Endothelial cell of umbilical vein (primary cell): ENCODE measurements around the gene NR1I3. TPM values are rescaled to one million over a fixed set of nuclear protein-coding genes. Genes with fewer than 3 reads are reported as not detected.

Source experiments
- BruUV-seq: library from RNA; stranded (reverse); fragments of 400-500 nt; replicated peaks from 2 replicates; lab custom pipeline; 2021; lab: Mats Ljungman, UMichigan
- CTCF ChIA-PET: fragments of 300-600, 350-600 bp; sonication (Branson Sonifier 250); formaldehyde crosslinking; loops from one replicate; lab custom pipeline; 2021; ENCODE audit warnings: antibody characterized with exemption, inconsistent platforms; lab: Charles Lee
- POLR2A ChIA-PET: fragments of 300-600, 350-600 bp; sonication (Branson Sonifier 250); formaldehyde crosslinking; loops from one replicate; lab custom pipeline; 2021; ENCODE audit warnings: antibody characterized with exemption, inconsistent platforms; lab: Charles Lee
- DNase-seq: peaks from one replicate; pipeline ENCODE4 v3.0.0-alpha.2; 2011; ENCODE audit warnings: low read depth, low spot score
- FAIRE-seq: peaks from 2 replicates; lab custom pipeline; 2011; peaks lifted over from hg19 to GRCh38; lab: Jason Lieb, UNC
- H2AFZ ChIP-seq: 2 replicates; pipeline ENCODE4 v1.6.0; 2012; ENCODE audit warnings: low read depth, low read length, control low read depth, inconsistent platforms
- H3K27ac ChIP-seq: 2 replicates; pipeline ENCODE4 v1.5.1; 2011; ENCODE audit warnings: low read depth, mild to moderate bottlenecking, control low read depth, low read length, moderate library complexity; ENCODE audit not compliant: insufficient read depth
- H3K27me3 ChIP-seq, 2 experiments: 2 replicates each; pipeline versions ENCODE4 v1.6.0 to v1.6.1; 2011; ENCODE audit warnings: low read length in 2 of 2, mixed read lengths in 1 of 2; ENCODE audit not compliant: control insufficient read depth in 2 of 2, insufficient read depth in 2 of 2
- H3K36me3 ChIP-seq, 2 experiments: 2 replicates in 1 of 2; 3 replicates in 1 of 2; pipeline ENCODE4 v1.5.1; 2011; ENCODE audit warnings: low read length in 2 of 2, mild to moderate bottlenecking in 1 of 2, moderate library complexity in 1 of 2; ENCODE audit not compliant: control insufficient read depth in 2 of 2, insufficient read depth in 2 of 2; ENCODE audit errors: extremely low read depth in 1 of 2
- H3K4me1 ChIP-seq: 3 replicates; pipeline ENCODE4 v1.5.1; 2011; ENCODE audit warnings: mild to moderate bottlenecking, low read length; ENCODE audit not compliant: control insufficient read depth, insufficient read depth; ENCODE audit errors: extremely low read depth
- H3K4me2 ChIP-seq: 2 replicates; pipeline ENCODE4 v1.6.1; 2011; ENCODE audit warnings: low read length, control low read depth, mixed read lengths; ENCODE audit not compliant: insufficient read depth
- H3K4me3 ChIP-seq, 3 experiments: fragments of 200-600 bp in 1 of 3; sonication (generic), shearing (Covaris generic) in 1 of 3; replicated peaks in 1 of 3; 2 replicates each; pipeline ENCODE4 v1.5.1; 2011 to 2016; ENCODE audit warnings: control low read depth in 3 of 3, low read length in 3 of 3, mild to moderate bottlenecking in 2 of 3, inconsistent platforms in 1 of 3, low read depth in 1 of 3, moderate library complexity in 1 of 3; ENCODE audit not compliant: insufficient read depth in 1 of 3
- H3K79me2 ChIP-seq: 2 replicates; pipeline ENCODE4 v1.6.0; 2012; ENCODE audit warnings: low read length, inconsistent platforms; ENCODE audit not compliant: control insufficient read depth, insufficient read depth
- H3K9ac ChIP-seq: replicated peaks from 2 replicates; pipeline ENCODE3; 2011; ENCODE audit warnings: low read length, control low read depth; ENCODE audit not compliant: insufficient read depth; ENCODE audit errors: extremely low read depth
- H3K9me1 ChIP-seq: replicated peaks from 3 replicates; pipeline ENCODE4 v1.6.0; 2011; ENCODE audit warnings: mild to moderate bottlenecking, low read length; ENCODE audit not compliant: control insufficient read depth, insufficient read depth; ENCODE audit errors: extremely low read depth
- H3K9me3 ChIP-seq: replicated peaks from 2 replicates; pipeline ENCODE4 v1.5.1; 2012; ENCODE audit warnings: low read length, inconsistent platforms; ENCODE audit not compliant: control insufficient read depth, insufficient read depth
- H4K20me1 ChIP-seq: replicated peaks from 2 replicates; pipeline ENCODE3; 2011; ENCODE audit warnings: mild to moderate bottlenecking, low read length; ENCODE audit not compliant: control insufficient read depth, insufficient read depth; ENCODE audit errors: extremely low read depth
- CTCF ChIP-seq, 2 donors: IDR thresholded peaks; 1 replicate in 1 of 2; 2 replicates in 1 of 2; pipeline ENCODE4 v1.5.1; 2011; ENCODE audit warnings: low read length in 2 of 2, mild to moderate bottlenecking in 2 of 2, moderate library complexity in 2 of 2, control low read depth in 1 of 2, inconsistent platforms in 1 of 2, low read depth in 1 of 2; ENCODE audit not compliant: insufficient read depth in 1 of 2; ENCODE audit errors: extremely low read depth in 1 of 2
- EZH2 ChIP-seq: IDR thresholded peaks from 2 replicates; pipeline ENCODE4 v1.6.1; 2012; ENCODE audit warnings: borderline replicate concordance, low read depth, mild to moderate bottlenecking, moderate library complexity, low read length, inconsistent platforms; ENCODE audit not compliant: severe bottlenecking
- FOS ChIP-seq: IDR thresholded peaks from 2 replicates; pipeline ENCODE4 v1.6.1; 2011; ENCODE audit warnings: mild to moderate bottlenecking, low read length, moderate library complexity, borderline replicate concordance; ENCODE audit not compliant: insufficient read depth
- GATA2 ChIP-seq: IDR thresholded peaks from 2 replicates; pipeline ENCODE4 v1.7.0; 2011; ENCODE audit warnings: low read depth, mild to moderate bottlenecking, moderate library complexity, mixed read lengths, low read length; ENCODE audit not compliant: insufficient read length, insufficient read depth
- JUN ChIP-seq: IDR thresholded peaks from 2 replicates; pipeline ENCODE4 v1.6.1; 2011; ENCODE audit warnings: borderline replicate concordance, low read depth; ENCODE audit not compliant: insufficient read length, insufficient read depth
- MAX ChIP-seq: IDR thresholded peaks from 2 replicates; pipeline ENCODE4 v1.6.1; 2011; ENCODE audit not compliant: insufficient read depth, insufficient read length
- MYC ChIP-seq: IDR thresholded peaks from one replicate; pipeline ENCODE4 v1.6.1; 2011; ENCODE audit warnings: mild to moderate bottlenecking, low read depth, low read length
- POLR2A ChIP-seq: IDR thresholded peaks from 2 replicates; pipeline ENCODE4 v1.6.1; 2012; ENCODE audit warnings: low read depth, mild to moderate bottlenecking, control low read depth, low read length
- POLR2AphosphoS5 ChIP-seq: IDR thresholded peaks from 2 replicates; pipeline ENCODE4 v1.6.1; 2012; ENCODE audit warnings: low read depth, mild to moderate bottlenecking, control low read depth, low read length, moderate library complexity; ENCODE audit not compliant: insufficient read depth
- dilution Hi-C: fragments of 300-500 bp; cut with MboI; formaldehyde crosslinking; loops from one replicate; pipeline ENCODE4 v1.15.0; 2019; ENCODE audit warnings: low sequenced_read_pairs; ENCODE audit not compliant: extremely low pct_ligation_motif_present
- intact Hi-C: fragments of 100-400 bp; cut with micrococcal nuclease; formaldehyde crosslinking; loops from one replicate; pipeline ENCODE4 v1.10.0; 2022
- polyA plus RNA-seq, 4 experiments: library from polyadenylated mRNA; depleted of rRNA in 3 of 4; stranded (reverse) in 3 of 4; unstranded in 1 of 4; fragments of >200 nt; gene quantifications; 2 replicates each; pipeline versions ENCODE4 v1.2.1 to v1.2.3, GENCODE V29; 2011 to 2012; ENCODE audit warnings: missing spikeins in 1 of 4
- total RNA-seq: library from RNA; stranded (reverse); gene quantifications from 2 replicates; pipeline ENCODE4 v1.2.3, GENCODE V29; 2021

The NR1I3 gene
- total and polyA plus RNA-seq, 2 donors (not counting 3 experiments of a cell fraction or from before 2014, with no cell fraction given): not detected

GRCh38 chr1:161199506-161200139 lies 38.4 kb downstream of the NR1I3 start:
- DNase-seq: peak; percentile 42
- dilution Hi-C loops: no loop called here

More at GRCh38 chr1:161199506-161200139, 38.4 kb downstream of the NR1I3 start:
- no peaks in the 10 kb centered on the region for H3K9me3 ChIP-seq
- no peaks in the 10 kb centered on the region for H3K9me1 ChIP-seq
- ChIA-PET POLR2A (no interaction called here), CTCF (interaction anchor here (1.7 to 3.2 kb wide), 4 partner anchors 10 to 183 kb away, joined by 14 to 35 read pairs (median 16); partner anchors contain the start of genes PPOX and TOMM40L)
- no peak for FAIRE-seq
- H3K9ac ChIP-seq: peak overlapping the region; percentile 75
- H3K4me1 ChIP-seq: peaks cover 61% of the 10 kb centered on the region
- no peak overlapping the region for H3K4me3 ChIP-seq
- no peaks in the 10 kb centered on the region for H3K27me3 ChIP-seq
- no TSS peak for BruUV-seq
- peaks cover 56% of the 10 kb centered on the region for H3K79me2 ChIP-seq
- TF ChIP-seq POLR2AphosphoS5 (no peak), JUN (no peak), GATA2 (no peak), MYC (no peak), POLR2A (no peak), FOS (no peak), CTCF (IDR thresholded peaks at IDR 0.05; ENCODE audit: extremely low read depth in 1 of 2, insufficient read depth in 1 of 2, low read depth in 1 of 2, low read length in 2 of 2) (no peak), MAX (no peak), EZH2 (no peak)
- peak overlapping the region; percentile 37 for H2AFZ ChIP-seq
- H3K36me3 ChIP-seq: no peaks in the 10 kb centered on the region
- H3K4me2 ChIP-seq: peak overlapping the region; percentile 47
- no peaks in the 10 kb centered on the region for H4K20me1 ChIP-seq
- intact Hi-C loops: loop anchor here (1.0 kb wide), 1 partner anchor 14 kb away; no protein-coding TSS in a partner anchor
- peak overlapping the region; percentile 98 for H3K27ac ChIP-seq
